Fibroblast of skin of abdomen (primary cell): ENCODE data around the gene MFSD2A.
"Not testable (repeated sequence)": the region's sequence is repeated elsewhere in the genome, so short reads cannot be mapped to it uniquely, and the experiment has no call there.

Experiments
- DNase-seq: peaks from one replicate; pipeline ENCODE4 v3.0.0-alpha.2; 2013

The MFSD2A gene

DNA sequence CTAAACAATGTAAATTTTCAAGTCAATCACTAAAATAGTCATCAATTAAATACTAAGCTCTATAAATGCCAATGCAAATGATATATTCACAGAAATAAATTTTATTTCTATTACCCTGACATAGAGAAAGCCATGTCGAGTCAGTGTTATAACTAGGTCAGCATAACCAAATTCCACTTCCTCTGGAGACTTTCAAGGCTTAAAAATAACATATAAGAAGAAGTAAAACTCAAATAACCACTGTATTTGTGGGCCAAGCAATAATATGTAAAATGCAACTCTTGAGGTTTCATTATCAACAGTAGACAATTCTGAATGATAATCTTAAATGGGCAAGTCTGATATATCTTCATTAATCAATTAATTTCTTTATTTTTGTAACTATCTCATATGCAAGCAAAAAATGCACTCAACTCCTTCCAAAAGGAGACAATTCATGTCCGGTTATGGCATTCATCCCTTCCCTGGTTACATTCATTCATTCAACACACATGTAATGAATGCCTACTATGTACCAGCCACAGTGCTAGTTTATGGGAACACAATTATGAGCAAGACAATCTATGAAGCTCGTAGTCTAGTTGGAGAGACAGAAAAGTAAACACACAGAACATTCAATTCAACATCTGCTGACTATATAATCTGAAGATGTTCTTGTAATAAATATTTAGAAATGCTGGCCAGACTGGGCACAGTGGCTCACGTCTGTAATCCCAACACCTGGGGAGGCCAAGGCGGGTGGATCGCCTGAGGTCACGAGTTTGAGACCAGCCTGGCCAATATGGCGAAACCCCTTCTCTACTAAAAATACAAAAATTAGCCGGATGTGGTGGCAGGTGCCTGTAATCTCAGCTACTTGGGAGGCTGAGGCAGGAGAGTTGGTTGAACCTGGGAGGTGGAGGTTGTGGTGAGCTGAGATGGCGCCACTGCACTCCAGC, 48.5 kb downstream of the MFSD2A start:
- DNase-seq = no peak

DNA sequence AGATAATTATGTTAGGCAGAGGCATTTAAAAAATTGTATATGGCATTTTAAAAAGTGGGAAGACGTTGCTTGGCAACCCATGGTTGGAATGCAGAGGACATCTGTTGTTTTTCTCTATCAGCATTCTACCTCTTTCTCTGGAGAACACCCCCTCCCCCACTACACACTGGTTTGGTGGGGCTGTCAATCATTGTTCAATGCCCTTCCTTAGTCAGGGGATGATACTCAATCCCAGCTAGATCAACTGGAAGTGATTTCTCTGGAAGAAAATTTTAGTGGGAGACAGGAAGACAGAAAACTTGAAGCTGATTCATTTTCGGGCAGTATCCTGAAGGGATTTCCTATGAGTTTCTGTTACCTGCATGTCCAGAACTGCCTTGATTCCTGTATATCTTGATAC, 49.9 kb downstream of the MFSD2A start:
- no peak for DNase-seq

DNA sequence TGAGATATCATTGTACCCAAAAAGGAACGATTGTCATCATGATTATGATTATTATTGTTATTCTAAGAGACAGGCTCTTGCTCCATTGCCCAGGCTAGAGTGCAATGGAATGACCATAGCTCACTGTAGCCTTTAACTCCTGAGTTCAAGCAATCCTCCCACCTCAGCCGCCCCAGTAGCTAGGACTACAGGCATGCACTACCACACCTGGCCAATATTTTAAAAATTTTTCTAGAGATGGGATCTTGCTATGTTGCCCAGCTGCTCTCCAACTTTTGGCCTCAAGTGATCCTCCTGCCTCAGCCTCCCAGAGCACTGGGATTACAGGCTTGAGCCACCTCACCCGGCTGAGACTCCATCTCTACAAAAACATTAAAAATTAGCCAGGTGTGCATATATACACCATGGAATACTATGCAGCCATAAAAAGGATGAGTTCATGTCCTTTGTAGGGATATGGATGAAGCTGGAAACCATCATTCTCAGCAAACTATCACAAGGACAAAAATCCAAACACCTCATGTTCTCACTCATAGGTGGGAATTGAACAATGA, 52.6 kb downstream of the MFSD2A start:
- DNase-seq = not testable (repeated sequence)

DNA sequence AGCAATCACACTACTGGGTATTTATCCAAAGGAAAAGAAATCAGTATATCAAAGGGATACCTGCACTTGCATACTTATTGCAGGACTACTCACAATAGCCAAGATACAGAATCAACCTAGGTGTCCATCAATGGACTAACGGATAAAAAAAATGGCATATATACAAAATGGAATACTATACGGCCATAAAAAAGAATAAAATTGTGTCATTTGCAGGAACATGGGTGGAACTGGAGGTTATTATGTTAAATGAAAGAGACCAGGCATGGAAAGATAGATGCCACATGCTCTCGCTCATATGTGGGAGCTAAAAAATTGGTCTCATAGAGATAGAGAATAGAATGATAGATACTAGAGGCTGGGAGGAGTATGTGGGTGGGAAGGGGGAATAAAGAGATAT, 56.3 kb downstream of the MFSD2A start:
- DNase-seq = no peak

DNA sequence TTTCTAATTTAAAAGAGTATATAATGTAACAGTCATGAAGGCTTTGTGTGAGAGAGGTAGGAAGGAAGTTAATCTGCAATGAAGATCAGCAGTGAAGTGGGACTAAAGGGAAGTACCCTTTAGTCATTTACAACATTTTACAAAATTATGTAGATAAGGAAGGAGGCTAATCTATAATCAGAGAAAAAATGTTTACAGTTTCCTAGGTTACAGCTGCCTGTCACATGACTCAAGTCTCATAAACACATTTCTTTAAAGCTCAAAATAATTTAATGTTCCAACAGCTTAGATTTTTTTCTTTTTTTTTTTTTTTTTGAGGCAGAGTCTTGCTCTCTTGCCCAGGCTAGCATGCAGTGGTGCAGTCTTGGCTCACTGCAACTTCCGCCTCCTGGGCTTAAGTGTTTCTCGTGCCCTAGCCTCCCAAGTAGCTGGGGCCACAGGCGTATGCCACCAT, 59.3 kb downstream of the MFSD2A start:
- no peak for DNase-seq

DNA sequence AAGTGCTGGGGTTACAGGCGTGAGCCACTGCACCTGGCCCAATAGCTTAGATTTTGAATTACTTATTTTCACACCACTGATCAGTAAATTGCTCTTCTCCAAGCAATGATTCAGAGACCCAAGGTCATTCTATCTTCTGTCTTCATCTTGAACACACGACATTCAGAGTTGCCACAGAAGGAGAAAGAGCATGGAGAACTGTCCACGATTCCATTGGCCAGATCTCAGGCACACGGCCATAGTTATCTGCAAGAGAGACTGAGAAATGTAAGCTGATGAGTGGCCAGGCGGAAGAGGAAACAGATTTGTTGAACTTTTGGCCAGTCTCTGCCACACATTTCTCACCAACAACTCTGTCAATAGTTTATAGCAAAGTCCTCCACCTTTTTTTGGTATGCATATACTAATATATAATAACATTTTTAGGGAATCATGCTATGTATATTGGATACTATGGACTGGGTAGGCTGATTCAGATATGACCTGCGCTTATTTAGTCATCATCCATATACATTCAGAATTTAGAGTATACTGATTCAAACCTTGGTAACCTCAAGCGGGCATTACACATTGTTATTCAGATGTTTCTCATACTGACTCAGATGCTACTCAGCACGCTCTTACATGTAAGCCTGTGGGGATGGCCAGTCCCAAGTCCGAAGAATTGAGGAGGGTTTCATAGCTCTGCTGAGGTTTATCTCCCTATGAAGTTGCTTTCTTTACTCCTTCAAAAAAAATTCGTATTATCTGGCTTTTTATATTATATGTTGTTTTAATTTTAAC, 60.1 kb downstream of the MFSD2A start:
- peak; percentile 90 for DNase-seq

DNA sequence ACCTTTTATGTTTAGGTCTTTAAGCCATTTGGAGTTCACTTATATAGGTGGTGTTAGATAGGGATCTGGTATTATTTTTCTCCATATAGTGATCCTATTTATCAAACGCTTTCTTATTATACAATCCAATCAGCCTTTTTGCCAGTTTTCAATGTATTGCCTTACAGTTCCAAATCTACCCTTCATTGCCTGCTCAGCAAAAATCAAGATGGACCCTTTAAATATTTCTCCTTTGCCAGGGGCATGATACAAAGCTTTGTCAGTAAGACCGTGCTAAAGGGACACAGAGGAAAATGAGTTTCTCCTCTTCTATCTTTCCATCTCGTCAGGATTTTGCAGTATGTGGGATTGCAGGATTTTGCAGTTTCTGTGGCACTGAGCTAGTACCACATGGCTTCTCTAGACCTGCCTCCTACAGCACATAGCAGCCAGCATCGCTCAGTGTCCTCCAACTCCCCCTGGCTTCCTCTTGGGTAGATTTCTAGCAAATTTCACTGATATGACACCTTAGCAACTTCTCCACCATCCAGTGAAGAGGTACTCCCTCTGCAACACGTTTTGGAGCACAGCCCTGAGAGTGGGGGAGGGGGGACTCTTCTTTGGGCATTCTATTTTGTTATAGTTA, 63.1 kb downstream of the MFSD2A start:
- no peak for DNase-seq
